HL-60 (cell line): ENCODE measurements around the gene PKIB.

Source experiments
- CTCF ChIP-seq: IDR thresholded peaks from one replicate; pipeline ENCODE4 v1.5.1; 2011; ENCODE audit warnings: low read length, control low read depth, inconsistent platforms; ENCODE audit not compliant: insufficient read depth
- POLR2AphosphoS5 ChIP-seq: IDR thresholded peaks from 2 replicates; pipeline ENCODE4 v1.6.1; 2012; ENCODE audit warnings: low read depth
- REST ChIP-seq: IDR thresholded peaks from 2 replicates; pipeline ENCODE4 v1.6.1; 2012; ENCODE audit warnings: low read depth; ENCODE audit not compliant: insufficient replicate concordance

- TF ChIP-seq CTCF, result no peak
- no peak for TF ChIP-seq REST
- TF ChIP-seq POLR2AphosphoS5, result no peak
These were observed 123.1 kb downstream of the PKIB start for GRCh38 chr6:122733259-122733658.
